Measurements from ENCODE around the gene MAP4K2.
A peak's percentile ranks its signal among the peaks of the same experiment; 100 is the strongest.

- TF ChIP-seq POLR2A (IDR thresholded peaks at IDR 0.05) (no peak), CTCF (IDR thresholded peaks at IDR 0.05) (peak; percentile 65 to 90 (median 68))
These were observed 35.4 kb downstream of the MAP4K2 start for GRCh38 chr11:64767344-64768299.
